ENCODE results near the gene TSFM.

- TF ChIP-seq ZNF292 (CRISPR knock-in tag; IDR thresholded peaks at IDR 0.05; ENCODE audit: borderline replicate concordance, low read depth), result 0 out of 2 replicates have a peak, but pooled peaks have one; percentile 10
- TF ChIP-seq MYC (CRISPR knock-in tag; IDR thresholded peaks at IDR 0.05; ENCODE audit: borderline replicate concordance), result no peak
Measured at GRCh38 chr12:57846577-57847319, 64.2 kb downstream of the TSFM start, which contains the start of gene CTDSP2.
